Measurements from ENCODE around the gene RSPRY1. TPM values are rescaled to one million over a fixed set of nuclear protein-coding genes. Genes with fewer than 3 reads are reported as not detected.

Gene RSPRY1
- total and polyA plus RNA-seq, 2 of the 8 experiments (the other 6 are each of a cell fraction or from before 2014, with no cell fraction given): 11.5 to 32.5 TPM

- Histone ChIP-seq H2BK5ac (ENCODE audit: low read depth, low read length) (no peak overlapping the region), H3K4me2 (ENCODE audit: insufficient read depth in 1 of 2, low read depth in 2 of 2, low read length in 2 of 2) (no peak overlapping the region), H4K91ac (replicated peaks; ENCODE audit: insufficient read length, low read length) (peak overlapping the region; percentile 45), H3K23ac (ENCODE audit: insufficient read length) (no peak overlapping the region), H3K23me2 (ENCODE audit: low read depth, low read length) (no peaks in the 10 kb centered on the region), H3K27me3 (replicated peaks in 1 of 4; ENCODE audit: control insufficient read depth in 3 of 4, extremely low read depth in 1 of 4, insufficient read depth in 3 of 4, low read length in 3 of 4) (no peaks in the 10 kb centered on the region), H4K5ac (ENCODE audit: insufficient read length, low read depth, low read length) (no peak overlapping the region), H3K4ac (replicated peaks; ENCODE audit: insufficient read length, low read depth, low read length) (no peak overlapping the region), H3K79me1 (ENCODE audit: low read depth, low read length) (no peaks in the 10 kb centered on the region), H2BK12ac (ENCODE audit: low read depth, low read length) (peak overlapping the region; percentile 68; the same call in 1 of the 2 replicates), H3K79me2 (ENCODE audit: control insufficient read depth in 1 of 2, insufficient read depth in 2 of 2, low read length in 2 of 2) (no peaks in the 10 kb centered on the region), H4K8ac (ENCODE audit: extremely low read depth, insufficient read depth, low read length) (no peak overlapping the region), H2BK15ac (ENCODE audit: low read length) (no peak overlapping the region; the same call in 1 of the 2 replicates), H3K9me3 (ENCODE audit: insufficient read depth in 2 of 2, low read depth in 1 of 2, low read length in 1 of 2) (no peaks in the 10 kb centered on the region), H3K14ac (ENCODE audit: insufficient read length) (no peak overlapping the region), H3K56ac (replicated peaks; ENCODE audit: insufficient read length, low read depth, low read length) (no peak overlapping the region), H2BK20ac (ENCODE audit: low read length) (no peak overlapping the region), H3K9ac (replicated peaks in 1 of 4; ENCODE audit: extremely low read depth in 1 of 4, low read depth in 3 of 4, low read length in 3 of 4) (no peak overlapping the region), H2AFZ (ENCODE audit: low read length) (no peak overlapping the region), H3K27ac (ENCODE audit: low read depth, low read length) (no peak overlapping the region), H2BK120ac (replicated peaks; ENCODE audit: low read depth, low read length) (no peak overlapping the region), H2AK5ac (ENCODE audit: low read depth, low read length) (no peak overlapping the region), H3K18ac (ENCODE audit: extremely low read depth, low read length) (no peak overlapping the region; the same call in 1 of the 2 replicates), H3K36me3 (ENCODE audit: control insufficient read depth in 2 of 4, insufficient read depth in 4 of 4, low read length in 3 of 4) (no peaks in the 10 kb centered on the region), H3K4me3 (ENCODE audit: extremely low read depth in 1 of 4, insufficient read depth in 2 of 4, low read depth in 3 of 4, low read length in 4 of 4) (no peak overlapping the region), H3K4me1 (replicated peaks in 1 of 4; ENCODE audit: control insufficient read depth in 3 of 4, insufficient read depth in 4 of 4, low read length in 3 of 4) (peaks cover 4 to 24% (median 14%) of the 10 kb centered on the region in 4 experiments), H4K20me1 (replicated peaks in 1 of 2; ENCODE audit: control insufficient read depth in 1 of 2, insufficient read depth in 2 of 2, low read length in 2 of 2) (no peaks in the 10 kb centered on the region)
- DNase-seq (ENCODE audit: low read depth in 1 of 2, low spot score in 2 of 2) (no peak), FAIRE-seq (no peak)
- WGBS, 2 experiments (ENCODE audit: extremely low coverage in 1 of 2, insufficient coverage in 1 of 2, insufficient read length in 1 of 2, insufficient replicate concordance in 2 of 2, low coverage in 1 of 2, low lambda C conversion rate in 2 of 2, missing lambda C conversion rate in 1 of 2): 92% methylated on average over 1 of the region's 2 CpGs; no CpG with 5 or more reads in 1 of the 2 experiments
- TF ChIP-seq E2F6 (IDR thresholded peaks at IDR 0.05) (no peak), GABPA (IDR thresholded peaks at IDR 0.05; ENCODE audit: borderline replicate concordance, insufficient read depth, low read length) (no peak), CHD1 (IDR thresholded peaks at IDR 0.05; ENCODE audit: low read depth, low read length) (no peak), TCF12 (IDR thresholded peaks at IDR 0.05; ENCODE audit: low read depth, low read length) (no peak)
- ChIA-PET CTCF (ENCODE audit: partially characterized antibody) (interaction anchor here (1.3 to 4.2 kb wide), 4 partner anchors 8 to 180 kb away, joined by 4 to 32 read pairs (median 8); partner anchors contain the start of gene CPNE2), POLR2A (ENCODE audit: partially characterized antibody) (interaction anchor here (0.9 to 1.6 kb wide), 4 partner anchors 20 to 42 kb away, joined by 3 to 5 read pairs (median 4); partner anchors contain the start of genes PSME3IP1 and RSPRY1)
Measured at GRCh38 chr16:57144027-57144426, 42.1 kb upstream of the RSPRY1 start.

All from H1 (cell line).